OCI-M1 (cell line): ENCODE measurements around the gene GPRC5B.

ENCODE experiments used
- DNase-seq: peaks from one replicate; lab custom pipeline; 2025; lab: John Stamatoyannopoulos, UW

The GPRC5B gene

GRCh38 chr16:19884611-19885450 is at the start of gene GPRC5B:
Gene GPRC5B, minus strand, starts transcription at chr16:19884848. Its CDS starts 12,003 bp downstream, at chr16:19872845.
- no peak for DNase-seq

DNA sequence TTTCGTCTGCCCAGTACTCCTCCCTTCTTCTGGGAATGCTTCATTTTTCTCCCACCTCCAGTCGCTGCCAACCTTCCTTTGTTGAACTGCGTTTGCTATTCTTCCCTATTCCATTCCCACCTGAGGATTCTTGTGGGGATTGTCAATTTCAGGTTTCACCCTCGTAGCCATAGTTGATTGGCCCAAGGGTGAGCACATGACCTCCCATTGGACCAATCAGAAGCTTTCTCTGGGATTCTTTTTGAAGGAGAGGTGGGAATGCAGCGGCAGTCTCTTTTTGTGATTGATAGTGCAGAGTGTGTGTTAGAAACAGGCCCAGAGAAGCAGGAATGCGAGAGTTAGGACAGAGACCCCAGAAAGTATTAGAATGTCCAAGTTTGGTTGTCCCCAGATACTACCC is 49.1 kb upstream of the GPRC5B start:
- DNase-seq, result no peak

DNA sequence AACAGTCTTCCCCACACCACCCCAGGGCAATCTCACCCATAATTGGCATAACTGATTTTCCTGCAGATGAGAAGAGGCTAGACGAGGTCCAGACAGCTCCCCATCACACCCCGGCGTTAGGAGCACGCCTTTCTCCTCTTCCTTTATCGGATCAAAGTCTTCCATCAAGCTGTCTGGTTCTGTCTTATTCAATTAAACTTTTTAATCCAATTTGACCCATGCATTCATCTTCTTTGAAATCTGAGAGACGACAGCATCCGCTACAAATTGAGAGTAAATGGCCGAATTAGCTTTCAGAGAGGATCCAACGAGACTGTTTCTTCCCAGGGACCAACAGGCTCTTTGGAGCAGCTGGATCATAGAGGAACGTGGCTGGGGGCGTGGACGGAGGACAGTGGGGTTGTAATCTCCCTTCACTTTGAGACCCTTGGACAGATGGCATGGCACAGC is 44.4 kb upstream of the GPRC5B start:
- no peak for DNase-seq

GRCh38 chr16:19928432-19928831 is 43.8 kb upstream of the GPRC5B start:
- DNase-seq, result no peak

GRCh38 chr16:19926449-19927390 is 42.1 kb upstream of the GPRC5B start:
- no peak for DNase-seq

GRCh38 chr16:19923396-19923795 is 38.7 kb upstream of the GPRC5B start:
- no peak for DNase-seq

GRCh38 chr16:19919142-19919541 is 34.5 kb upstream of the GPRC5B start:
- no peak for DNase-seq

DNA sequence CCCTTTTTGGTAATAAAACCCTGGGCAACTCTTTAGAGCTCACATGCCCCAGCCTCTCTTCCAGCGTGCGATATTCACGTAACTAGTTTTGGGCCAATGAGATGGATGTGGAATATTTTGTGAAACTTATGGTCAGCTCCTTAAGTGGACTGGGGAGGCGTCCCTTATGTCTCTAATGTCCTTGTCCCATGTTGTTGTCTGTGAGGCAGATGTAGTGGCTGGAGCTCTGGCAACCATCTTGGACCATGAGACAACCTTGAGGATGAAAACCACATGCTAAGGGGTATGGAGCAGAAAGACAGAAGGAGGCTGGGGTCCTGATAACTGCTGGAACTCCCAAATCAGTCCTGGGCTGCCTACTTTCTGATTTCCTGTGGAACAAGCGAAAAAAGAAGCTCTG is 31.4 kb upstream of the GPRC5B start:
- no peak for DNase-seq

DNA sequence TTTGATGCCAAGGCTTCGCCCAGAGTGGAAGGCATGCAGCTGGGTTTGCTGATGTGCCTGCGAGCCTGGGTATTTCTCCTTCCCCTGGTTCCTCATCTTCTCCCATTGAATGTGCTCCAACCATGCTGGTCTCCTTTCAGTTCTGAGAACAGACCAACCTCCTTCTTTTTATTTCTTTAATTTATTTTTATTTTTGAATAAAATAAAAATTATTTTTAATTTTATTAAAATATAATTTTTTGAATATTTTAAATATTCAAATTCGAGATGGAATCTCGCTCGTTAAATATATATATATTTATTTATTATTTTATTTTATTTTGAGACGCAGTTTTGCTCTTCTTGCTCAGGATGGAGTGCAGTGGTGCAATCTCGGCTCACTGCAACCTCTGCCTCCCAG is 30.2 kb upstream of the GPRC5B start:
- DNase-seq, result no peak

- DNase-seq, result no peak
Observed at GRCh38 chr16:19913340-19913645, 28.6 kb upstream of the GPRC5B start.

GRCh38 chr16:19912455-19913339 is 28.0 kb upstream of the GPRC5B start:
- no peak for DNase-seq

DNA sequence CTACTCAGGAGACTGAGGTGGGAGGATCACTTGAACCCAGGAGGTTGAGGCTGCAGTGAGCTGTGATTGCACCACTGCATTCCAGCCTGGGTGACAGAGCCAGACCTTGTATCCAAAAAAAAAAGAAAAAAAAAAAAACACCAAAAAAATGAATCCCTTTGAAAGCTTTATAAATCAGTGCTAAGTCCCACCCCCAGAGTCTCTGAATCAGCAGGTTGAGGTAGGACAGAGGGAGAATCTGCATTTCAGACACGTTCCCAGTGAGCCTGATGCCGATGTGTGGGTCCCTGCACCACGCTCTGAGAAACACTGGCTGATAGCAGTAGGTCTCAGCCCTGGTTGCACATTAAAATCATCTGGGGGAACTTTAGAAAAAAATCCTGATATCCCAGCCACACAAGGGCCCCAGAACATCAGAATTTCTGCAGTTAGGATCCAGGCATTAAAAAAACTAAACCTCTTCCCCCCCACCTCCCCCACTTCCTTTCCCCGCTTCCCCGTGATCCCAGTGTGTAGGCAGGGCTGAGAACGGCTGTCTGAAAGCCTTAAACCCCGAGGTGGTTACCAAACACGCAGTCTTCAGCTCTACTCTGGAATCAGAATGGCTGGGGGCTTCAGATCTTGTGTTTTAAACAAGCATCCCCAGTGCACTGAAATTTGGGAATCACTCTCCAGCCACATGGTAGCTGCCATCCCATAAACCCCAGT is 27.3 kb upstream of the GPRC5B start:
- no peak for DNase-seq

GRCh38 chr16:19911204-19911603 is 26.6 kb upstream of the GPRC5B start:
- no peak for DNase-seq

- peak; percentile 4 for DNase-seq
Observed at GRCh38 chr16:19909750-19910322, 25.2 kb upstream of the GPRC5B start.

DNA sequence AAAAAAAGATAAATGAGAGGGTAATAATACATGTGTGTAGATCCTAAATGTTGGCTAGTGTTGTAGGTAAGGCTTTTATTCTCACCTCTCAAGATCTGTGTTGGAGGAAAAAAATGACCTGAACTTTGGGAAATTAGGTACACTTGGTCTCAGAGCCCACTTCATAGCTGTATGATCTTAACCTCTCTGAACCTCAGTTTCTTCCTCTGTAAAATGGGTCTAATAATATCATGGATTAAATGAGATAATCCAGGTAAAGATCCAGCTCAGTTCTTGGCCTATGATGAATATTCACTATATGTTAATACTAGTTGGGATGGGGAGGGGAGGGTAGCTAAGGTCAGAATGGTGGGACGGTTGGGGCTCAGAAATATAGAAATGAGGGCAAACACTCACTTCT is 24.3 kb upstream of the GPRC5B start:
- no peak for DNase-seq

- DNase-seq, result peak; percentile 83
Observed at GRCh38 chr16:19907161-19907992, 22.7 kb upstream of the GPRC5B start.

GRCh38 chr16:19901164-19901563 is 16.5 kb upstream of the GPRC5B start:
- DNase-seq, result no peak

GRCh38 chr16:19899605-19899955 is 14.9 kb upstream of the GPRC5B start:
- DNase-seq, result no peak

GRCh38 chr16:19898924-19899604 is 14.4 kb upstream of the GPRC5B start:
- DNase-seq, result peak; percentile 68

DNA sequence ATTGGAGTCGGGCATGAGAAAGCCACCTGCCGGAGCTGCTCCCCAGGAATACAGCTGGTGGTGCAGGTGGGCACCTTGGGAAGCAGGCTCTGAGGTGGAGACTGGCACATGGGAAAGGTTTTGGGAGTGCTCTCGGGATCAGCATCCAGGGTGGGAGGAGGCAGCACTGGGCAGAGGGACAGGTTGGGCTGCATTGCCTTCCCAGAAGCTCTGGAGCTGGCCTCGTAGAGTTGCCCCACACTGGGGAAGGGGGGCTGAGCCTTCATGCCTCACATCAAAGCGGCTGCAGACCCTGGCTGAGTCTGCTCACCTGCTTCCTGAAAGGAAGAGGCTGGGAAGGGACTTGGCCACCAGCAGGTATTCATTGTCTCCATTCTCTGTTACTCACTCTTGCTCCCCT is 13.5 kb upstream of the GPRC5B start:
- DNase-seq, result no peak
